HFFc6 (cell line): ENCODE measurements around the gene ELMO1. TPM values are rescaled to one million over a fixed set of nuclear protein-coding genes. Genes with fewer than 3 reads are reported as not detected.

Source experiments
- DNase-seq: peaks from one replicate; pipeline ENCODE4 v3.0.0-alpha.2; 2018
- H3K27ac Mint-ChIP-seq: 2 replicates; pipeline ENCODE4 v1.8.0; 2020; ENCODE audit warnings: mild to moderate bottlenecking, mixed read lengths
- H3K27me3 Mint-ChIP-seq: 2 replicates; pipeline ENCODE4 v1.8.0; 2021; ENCODE audit warnings: mild to moderate bottlenecking, moderate library complexity, mixed read lengths; ENCODE audit not compliant: insufficient read depth
- H3K36me3 Mint-ChIP-seq: 2 replicates; pipeline ENCODE4 v1.8.0; 2021; ENCODE audit warnings: low read depth, mixed read lengths
- H3K4me1 Mint-ChIP-seq: 2 replicates; pipeline ENCODE4 v1.8.0; 2020; ENCODE audit warnings: low read depth, mixed read lengths
- H3K4me3 Mint-ChIP-seq: 2 replicates; pipeline ENCODE4 v1.8.0; 2020; ENCODE audit warnings: mild to moderate bottlenecking, moderate library complexity, mixed read lengths
- H3K9me3 Mint-ChIP-seq: 2 replicates; pipeline ENCODE4 v1.8.0; 2020; ENCODE audit warnings: mild to moderate bottlenecking, mixed read lengths
- CTCF ChIP-seq: fragments of 200-600 bp; sonication (generic); IDR thresholded peaks from 2 replicates; pipeline ENCODE4 v1.5.0; 2021; ENCODE audit warnings: antibody characterized with exemption, mild to moderate bottlenecking
- total RNA-seq, 6 experiments: library from RNA; stranded (reverse); fragmentation: NEBNext Ultra II Directional; extraction: Animal tissue kit (Norgen Biotek cat#: 25700); gene quantifications; 2 replicates in 1 of 6; 3 replicates in 5 of 6; pipeline ENCODE4 v1.2.3, GENCODE V29; 2021

The ELMO1 gene
- total RNA-seq, 6 experiments from 2014 or later = not detected

GRCh38 chr7:37310327-37311080 lies 138.2 kb downstream of the ELMO1 start:
- no peak overlapping the region for H3K4me3 Mint-ChIP-seq
- peaks cover 45% of the 10 kb centered on the region for H3K9me3 Mint-ChIP-seq
- H3K27me3 Mint-ChIP-seq = no peaks in the 10 kb centered on the region
- H3K27ac Mint-ChIP-seq = no peak overlapping the region
- no peaks in the 10 kb centered on the region for H3K4me1 Mint-ChIP-seq
- no peak for TF ChIP-seq CTCF
- peaks cover 5% of the 10 kb centered on the region; the same call in 1 of the 2 replicates for H3K36me3 Mint-ChIP-seq
- DNase-seq = no peak

GRCh38 chr7:37309493-37309892 lies 139.2 kb downstream of the ELMO1 start:
- no peak for TF ChIP-seq CTCF
- Mint-ChIP-seq H3K9me3 (peaks cover 46% of the 10 kb centered on the region), H3K36me3 (peaks cover 5% of the 10 kb centered on the region; the same call in 1 of the 2 replicates), H3K4me3 (no peak overlapping the region), H3K27me3 (no peaks in the 10 kb centered on the region), H3K27ac (no peak overlapping the region), H3K4me1 (no peaks in the 10 kb centered on the region)
- no peak for DNase-seq

GRCh38 chr7:37304921-37305320 lies 143.7 kb downstream of the ELMO1 start:
- Mint-ChIP-seq H3K27me3 (peaks cover 1% of the 10 kb centered on the region; the same call in 1 of the 2 replicates), H3K4me3 (no peak overlapping the region), H3K9me3 (peaks cover 48% of the 10 kb centered on the region), H3K4me1 (no peaks in the 10 kb centered on the region), H3K36me3 (peaks cover 10% of the 10 kb centered on the region), H3K27ac (no peak overlapping the region)
- DNase-seq = no peak
- no peak for TF ChIP-seq CTCF

GRCh38 chr7:37297546-37297945 lies 151.1 kb downstream of the ELMO1 start:
- DNase-seq = no peak
- Mint-ChIP-seq H3K4me1 (no peaks in the 10 kb centered on the region), H3K4me3 (no peak overlapping the region), H3K27ac (no peak overlapping the region), H3K9me3 (peaks cover 11% of the 10 kb centered on the region), H3K27me3 (no peaks in the 10 kb centered on the region), H3K36me3 (peaks cover 5% of the 10 kb centered on the region)
- no peak for TF ChIP-seq CTCF

GRCh38 chr7:37295401-37295800 lies 153.3 kb downstream of the ELMO1 start:
- Mint-ChIP-seq H3K9me3 (peaks cover 11% of the 10 kb centered on the region), H3K27ac (no peak overlapping the region), H3K4me1 (no peaks in the 10 kb centered on the region), H3K27me3 (no peaks in the 10 kb centered on the region), H3K4me3 (no peak overlapping the region), H3K36me3 (no peaks in the 10 kb centered on the region)
- TF ChIP-seq CTCF = no peak
- DNase-seq = no peak
